Midbrain (tissue), 1 donor: ENCODE results near the gene METTL26.

ENCODE experiments used
- DNase-seq: peaks from one replicate; lab custom pipeline; 2025; lab: John Stamatoyannopoulos, UW

The METTL26 gene

GRCh38 chr16:636206-637080 lies at the start of gene METTL26:
METTL26 (minus strand) TSS chr16:636305; CDS start chr16:636290, 15 bp downstream.
- peak; percentile 95 for DNase-seq

- no peak for DNase-seq
Measured at GRCh38 chr16:684961-685696, 49.0 kb upstream of the METTL26 start.

- peak; percentile 97 for DNase-seq
Measured at GRCh38 chr16:684071-684794, 48.1 kb upstream of the METTL26 start, which contains the start of gene JMJD8. JMJD8 (minus strand) TSS chr16:684334; CDS start chr16:684319, 15 bp downstream.

- DNase-seq: no peak
Measured at GRCh38 chr16:683396-684070, 47.4 kb upstream of the METTL26 start.

GRCh38 chr16:682493-683395 lies 46.6 kb upstream of the METTL26 start:
- no peak for DNase-seq

- DNase-seq: no peak
Measured at GRCh38 chr16:681746-682427, 45.8 kb upstream of the METTL26 start.

GRCh38 chr16:680967-681745 lies 45.1 kb upstream of the METTL26 start:
- DNase-seq: no peak

GRCh38 chr16:680625-680945 lies 44.5 kb upstream of the METTL26 start:
- DNase-seq: no peak

- DNase-seq: peak; percentile 84
Measured at GRCh38 chr16:679814-680624, 43.9 kb upstream of the METTL26 start, which contains the start of gene STUB1. STUB1 (plus strand) TSS chr16:680410; CDS start chr16:680526, 116 bp downstream.

GRCh38 chr16:678858-679813 lies 43.0 kb upstream of the METTL26 start:
- peak; percentile 51 for DNase-seq

- DNase-seq: no peak
Measured at GRCh38 chr16:678209-678857, 42.2 kb upstream of the METTL26 start.

GRCh38 chr16:677316-678190 lies 41.4 kb upstream of the METTL26 start:
- no peak for DNase-seq

- no peak for DNase-seq
Measured at GRCh38 chr16:676913-677312, 40.8 kb upstream of the METTL26 start.

- no peak for DNase-seq
Measured at GRCh38 chr16:676565-676902, 40.4 kb upstream of the METTL26 start.

- no peak for DNase-seq
Measured at GRCh38 chr16:675884-676564, 39.9 kb upstream of the METTL26 start.
